ENCODE measurements around the gene PRCD. TPM values are rescaled to one million over a fixed set of nuclear protein-coding genes. Genes with fewer than 3 reads are reported as not detected.

Gene PRCD
- polyA plus RNA-seq, 1 of the 3 experiments (the other 2 are of a cell fraction): 2.2 TPM

DNA sequence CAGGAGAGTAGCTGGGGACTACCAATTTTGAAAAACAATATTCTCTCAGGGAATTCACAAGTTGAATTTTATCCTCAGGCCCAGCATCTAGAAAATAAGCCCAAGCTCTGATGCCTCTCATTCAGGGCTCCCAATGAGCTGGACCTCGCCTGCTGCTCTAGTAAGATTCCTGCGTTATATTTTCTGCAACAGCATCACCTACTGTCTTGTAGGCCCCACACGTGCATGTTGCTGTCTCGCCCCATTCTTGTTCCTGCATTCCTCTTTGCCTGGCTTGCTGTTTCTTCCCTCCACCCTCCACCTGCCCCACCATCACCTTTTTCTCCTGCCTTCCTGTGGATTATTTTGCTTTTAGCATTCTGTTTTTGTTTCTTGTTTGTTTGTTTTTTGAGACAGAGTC lies 54.1 kb downstream of the PRCD start:
- Histone ChIP-seq H3K4me1 (ENCODE audit: control insufficient read depth in 1 of 2, insufficient read depth in 2 of 2, low read depth in 1 of 2, low read length in 1 of 2) (no peaks in the 10 kb centered on the region; a peak in 1 of 4 replicates), H3K4me2 (no peak overlapping the region), H2AFZ (ENCODE audit: low read depth) (no peak overlapping the region), H3K4me3 (ENCODE audit: low read depth in 2 of 2, low read length in 1 of 2) (no peak overlapping the region), H3F3A (replicated peaks; ENCODE audit: insufficient read depth) (no peaks in the 10 kb centered on the region), H4K20me1 (ENCODE audit: insufficient read depth) (no peaks in the 10 kb centered on the region), H3K36me3 (replicated peaks in 1 of 2; ENCODE audit: control insufficient read depth in 1 of 2, insufficient read depth in 2 of 2, low read length in 1 of 2) (no peaks in the 10 kb centered on the region), H3K9ac (no peak overlapping the region), H3K27ac (ENCODE audit: low read depth in 2 of 2, low read length in 1 of 2) (no peak overlapping the region), H3K9me3 (no peaks in the 10 kb centered on the region), H3K9me2 (no peaks in the 10 kb centered on the region), H3K27me3 (ENCODE audit: insufficient read depth) (no peaks in the 10 kb centered on the region), H3K79me2 (ENCODE audit: insufficient read depth) (no peaks in the 10 kb centered on the region)
- no peak for DNase-seq
- POLR2A ChIA-PET: no interaction called here
- CTCF ChIA-PET: interaction anchor here (0.6 to 10.4 kb wide), 8 partner anchors 8 to 126 kb away, joined by 3 to 78 read pairs (median 5); partner anchors contain the start of genes AANAT and ST6GALNAC2
- 91% methylated on average over 4 of the region's 4 CpGs for WGBS (ENCODE audit: low lambda C conversion rate)
- TF ChIP-seq RAD21 (IDR thresholded peaks at IDR 0.05; ENCODE audit: low read length) (peak; percentile 15; the same call in 1 of the 2 replicates), RFX5 (IDR thresholded peaks at IDR 0.05; ENCODE audit: low read length) (no peak)

DNA sequence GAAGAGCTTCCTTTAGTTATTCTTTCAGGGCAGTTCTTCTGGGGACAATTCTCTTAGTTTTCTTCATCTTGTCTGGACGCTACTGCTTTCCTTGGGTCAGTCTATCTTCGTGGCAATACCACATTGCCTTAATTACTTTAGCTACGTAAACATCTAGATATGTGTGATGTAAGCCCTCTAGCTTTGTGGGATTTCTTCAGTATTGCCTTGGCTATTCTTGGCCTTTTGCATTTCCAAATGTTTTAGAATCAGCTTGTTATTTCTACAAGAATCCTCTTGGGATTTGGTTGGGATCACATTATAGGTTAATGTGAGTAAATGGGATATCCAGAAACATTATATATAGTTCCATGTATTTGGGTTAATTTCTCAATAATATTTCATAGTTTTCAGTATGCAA lies 54.8 kb downstream of the PRCD start:
- H3K9me2 ChIP-seq: no peaks in the 10 kb centered on the region
- H3K9ac ChIP-seq: no peak overlapping the region
- no peaks in the 10 kb centered on the region for H3K79me2 ChIP-seq (ENCODE audit: insufficient read depth)
- H3K36me3 ChIP-seq (replicated peaks in 1 of 2; ENCODE audit: control insufficient read depth in 1 of 2, insufficient read depth in 2 of 2, low read length in 1 of 2): no peaks in the 10 kb centered on the region
- no peak for DNase-seq
- no peak overlapping the region for H3K4me2 ChIP-seq
- H3K27me3 ChIP-seq (ENCODE audit: insufficient read depth): no peaks in the 10 kb centered on the region
- ChIA-PET CTCF (interaction anchor here (0.9 to 10.4 kb wide), 8 partner anchors 9 to 120 kb away, joined by 3 to 78 read pairs (median 4); partner anchors contain the start of gene ST6GALNAC2), POLR2A (no interaction called here)
- no peaks in the 10 kb centered on the region for H4K20me1 ChIP-seq (ENCODE audit: insufficient read depth)
- H3K9me3 ChIP-seq: no peaks in the 10 kb centered on the region
- 84% methylated on average over 3 of the region's 3 CpGs for WGBS (ENCODE audit: low lambda C conversion rate)
- H3K27ac ChIP-seq (ENCODE audit: low read depth in 2 of 2, low read length in 1 of 2): no peak overlapping the region
- H3K4me1 ChIP-seq (ENCODE audit: control insufficient read depth in 1 of 2, insufficient read depth in 2 of 2, low read depth in 1 of 2, low read length in 1 of 2): no peaks in the 10 kb centered on the region; a peak in 1 of 4 replicates
- no peak overlapping the region for H2AFZ ChIP-seq (ENCODE audit: low read depth)
- no peaks in the 10 kb centered on the region for H3F3A ChIP-seq (replicated peaks; ENCODE audit: insufficient read depth)
- TF ChIP-seq MEF2A (IDR thresholded peaks at IDR 0.05; ENCODE audit: borderline replicate concordance, low read depth): no peak
- no peak for TF ChIP-seq MXI1 (IDR thresholded peaks at IDR 0.05; ENCODE audit: low read depth, low read length)
- no peak for TF ChIP-seq SMC3 (IDR thresholded peaks at IDR 0.05; ENCODE audit: low read depth, low read length)
- TF ChIP-seq NFIC (IDR thresholded peaks at IDR 0.05; ENCODE audit: borderline replicate concordance): no peak
- no peak for TF ChIP-seq RAD21 (IDR thresholded peaks at IDR 0.05; ENCODE audit: low read length)
- TF ChIP-seq GATA2 (CRISPR knock-in tag; IDR thresholded peaks at IDR 0.05): no peak
- TF ChIP-seq, protein P1, sequence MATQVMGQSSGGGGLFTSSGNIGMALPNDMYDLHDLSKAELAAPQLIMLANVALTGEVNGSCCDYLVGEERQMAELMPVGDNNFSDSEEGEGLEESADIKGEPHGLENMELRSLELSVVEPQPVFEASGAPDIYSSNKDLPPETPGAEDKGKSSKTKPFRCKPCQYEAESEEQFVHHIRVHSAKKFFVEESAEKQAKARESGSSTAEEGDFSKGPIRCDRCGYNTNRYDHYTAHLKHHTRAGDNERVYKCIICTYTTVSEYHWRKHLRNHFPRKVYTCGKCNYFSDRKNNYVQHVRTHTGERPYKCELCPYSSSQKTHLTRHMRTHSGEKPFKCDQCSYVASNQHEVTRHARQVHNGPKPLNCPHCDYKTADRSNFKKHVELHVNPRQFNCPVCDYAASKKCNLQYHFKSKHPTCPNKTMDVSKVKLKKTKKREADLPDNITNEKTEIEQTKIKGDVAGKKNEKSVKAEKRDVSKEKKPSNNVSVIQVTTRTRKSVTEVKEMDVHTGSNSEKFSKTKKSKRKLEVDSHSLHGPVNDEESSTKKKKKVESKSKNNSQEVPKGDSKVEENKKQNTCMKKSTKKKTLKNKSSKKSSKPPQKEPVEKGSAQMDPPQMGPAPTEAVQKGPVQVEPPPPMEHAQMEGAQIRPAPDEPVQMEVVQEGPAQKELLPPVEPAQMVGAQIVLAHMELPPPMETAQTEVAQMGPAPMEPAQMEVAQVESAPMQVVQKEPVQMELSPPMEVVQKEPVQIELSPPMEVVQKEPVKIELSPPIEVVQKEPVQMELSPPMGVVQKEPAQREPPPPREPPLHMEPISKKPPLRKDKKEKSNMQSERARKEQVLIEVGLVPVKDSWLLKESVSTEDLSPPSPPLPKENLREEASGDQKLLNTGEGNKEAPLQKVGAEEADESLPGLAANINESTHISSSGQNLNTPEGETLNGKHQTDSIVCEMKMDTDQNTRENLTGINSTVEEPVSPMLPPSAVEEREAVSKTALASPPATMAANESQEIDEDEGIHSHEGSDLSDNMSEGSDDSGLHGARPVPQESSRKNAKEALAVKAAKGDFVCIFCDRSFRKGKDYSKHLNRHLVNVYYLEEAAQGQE (IDR thresholded peaks at IDR 0.05; ENCODE audit: low read depth, low read length): no peak
- TF ChIP-seq, protein P2, sequence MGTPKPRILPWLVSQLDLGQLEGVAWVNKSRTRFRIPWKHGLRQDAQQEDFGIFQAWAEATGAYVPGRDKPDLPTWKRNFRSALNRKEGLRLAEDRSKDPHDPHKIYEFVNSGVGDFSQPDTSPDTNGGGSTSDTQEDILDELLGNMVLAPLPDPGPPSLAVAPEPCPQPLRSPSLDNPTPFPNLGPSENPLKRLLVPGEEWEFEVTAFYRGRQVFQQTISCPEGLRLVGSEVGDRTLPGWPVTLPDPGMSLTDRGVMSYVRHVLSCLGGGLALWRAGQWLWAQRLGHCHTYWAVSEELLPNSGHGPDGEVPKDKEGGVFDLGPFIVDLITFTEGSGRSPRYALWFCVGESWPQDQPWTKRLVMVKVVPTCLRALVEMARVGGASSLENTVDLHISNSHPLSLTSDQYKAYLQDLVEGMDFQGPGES (IDR thresholded peaks at IDR 0.05; ENCODE audit: low read depth, low read length): no peak
- TF ChIP-seq SIN3A (IDR thresholded peaks at IDR 0.05; ENCODE audit: borderline replicate concordance, low read depth, low read length): no peak
- TF ChIP-seq TEAD4 (IDR thresholded peaks at IDR 0.05; ENCODE audit: borderline replicate concordance, insufficient read depth): no peak
- TF ChIP-seq CHD2 (IDR thresholded peaks at IDR 0.05; ENCODE audit: low read length, partially characterized antibody): no peak
- TF ChIP-seq FOXM1 (IDR thresholded peaks at IDR 0.05; ENCODE audit: low read depth): no peak
- TF ChIP-seq EZH2phosphoT487 (IDR thresholded peaks at IDR 0.05; ENCODE audit: borderline replicate concordance, low read depth): no peak
- TF ChIP-seq, protein P3, sequence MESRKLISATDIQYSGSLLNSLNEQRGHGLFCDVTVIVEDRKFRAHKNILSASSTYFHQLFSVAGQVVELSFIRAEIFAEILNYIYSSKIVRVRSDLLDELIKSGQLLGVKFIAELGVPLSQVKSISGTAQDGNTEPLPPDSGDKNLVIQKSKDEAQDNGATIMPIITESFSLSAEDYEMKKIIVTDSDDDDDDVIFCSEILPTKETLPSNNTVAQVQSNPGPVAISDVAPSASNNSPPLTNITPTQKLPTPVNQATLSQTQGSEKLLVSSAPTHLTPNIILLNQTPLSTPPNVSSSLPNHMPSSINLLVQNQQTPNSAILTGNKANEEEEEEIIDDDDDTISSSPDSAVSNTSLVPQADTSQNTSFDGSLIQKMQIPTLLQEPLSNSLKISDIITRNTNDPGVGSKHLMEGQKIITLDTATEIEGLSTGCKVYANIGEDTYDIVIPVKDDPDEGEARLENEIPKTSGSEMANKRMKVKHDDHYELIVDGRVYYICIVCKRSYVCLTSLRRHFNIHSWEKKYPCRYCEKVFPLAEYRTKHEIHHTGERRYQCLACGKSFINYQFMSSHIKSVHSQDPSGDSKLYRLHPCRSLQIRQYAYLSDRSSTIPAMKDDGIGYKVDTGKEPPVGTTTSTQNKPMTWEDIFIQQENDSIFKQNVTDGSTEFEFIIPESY (IDR thresholded peaks at IDR 0.05; ENCODE audit: borderline replicate concordance, low read depth): no peak
- TF ChIP-seq ELF1 (IDR thresholded peaks at IDR 0.05): no peak
- no peak overlapping the region for H3K4me3 ChIP-seq (ENCODE audit: low read depth in 2 of 2, low read length in 1 of 2)

Measured in SK-N-SH (cell line).